ENCODE results near the gene XG.

Gene XG

DNA sequence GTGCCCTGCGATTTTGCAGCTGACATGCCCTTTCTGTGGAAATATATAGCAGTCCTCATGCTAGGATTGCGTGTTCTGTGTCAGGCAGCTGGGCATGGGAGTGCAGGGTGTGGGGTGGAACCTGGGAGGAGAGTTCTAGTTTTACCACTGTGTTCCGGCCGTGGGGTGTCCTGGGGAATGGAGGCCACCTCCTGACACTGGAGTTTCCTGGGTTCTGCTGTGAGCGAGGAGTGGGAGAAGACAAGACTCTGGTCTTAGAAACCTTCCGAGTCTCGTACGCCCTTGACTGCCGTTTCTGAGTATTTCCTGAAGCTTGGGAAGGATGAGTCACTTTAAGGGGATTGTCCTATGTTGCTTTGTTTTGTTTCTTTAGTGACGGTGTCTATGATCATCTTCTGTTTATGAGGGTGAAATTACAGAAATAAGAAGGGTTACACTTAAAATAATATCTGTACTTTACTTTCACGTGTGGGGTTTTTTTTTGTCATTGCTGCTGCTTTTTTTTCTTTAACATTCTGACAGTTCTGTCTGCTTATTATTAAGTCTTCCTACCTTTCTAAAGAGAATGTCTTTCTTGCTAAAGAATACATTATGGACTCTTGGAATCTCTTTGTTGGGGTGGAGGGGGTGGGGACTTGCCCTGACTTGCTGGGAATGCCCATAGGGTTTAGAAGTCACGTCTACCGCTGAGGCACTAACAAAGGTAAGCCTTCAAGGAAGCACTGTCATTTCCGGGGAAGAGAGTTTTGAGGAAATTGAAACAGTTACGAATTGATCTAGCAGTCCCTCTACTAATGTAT lies 41.6 kb upstream of the XG start:
- DNase-seq (ENCODE audit: low spot score), result no peak
- Histone ChIP-seq H3K27ac (peak overlapping the region in 1 of 2 donors; percentile 63), H3K4me3 (peak overlapping the region; percentile 1)
- TF ChIP-seq, protein P1, sequence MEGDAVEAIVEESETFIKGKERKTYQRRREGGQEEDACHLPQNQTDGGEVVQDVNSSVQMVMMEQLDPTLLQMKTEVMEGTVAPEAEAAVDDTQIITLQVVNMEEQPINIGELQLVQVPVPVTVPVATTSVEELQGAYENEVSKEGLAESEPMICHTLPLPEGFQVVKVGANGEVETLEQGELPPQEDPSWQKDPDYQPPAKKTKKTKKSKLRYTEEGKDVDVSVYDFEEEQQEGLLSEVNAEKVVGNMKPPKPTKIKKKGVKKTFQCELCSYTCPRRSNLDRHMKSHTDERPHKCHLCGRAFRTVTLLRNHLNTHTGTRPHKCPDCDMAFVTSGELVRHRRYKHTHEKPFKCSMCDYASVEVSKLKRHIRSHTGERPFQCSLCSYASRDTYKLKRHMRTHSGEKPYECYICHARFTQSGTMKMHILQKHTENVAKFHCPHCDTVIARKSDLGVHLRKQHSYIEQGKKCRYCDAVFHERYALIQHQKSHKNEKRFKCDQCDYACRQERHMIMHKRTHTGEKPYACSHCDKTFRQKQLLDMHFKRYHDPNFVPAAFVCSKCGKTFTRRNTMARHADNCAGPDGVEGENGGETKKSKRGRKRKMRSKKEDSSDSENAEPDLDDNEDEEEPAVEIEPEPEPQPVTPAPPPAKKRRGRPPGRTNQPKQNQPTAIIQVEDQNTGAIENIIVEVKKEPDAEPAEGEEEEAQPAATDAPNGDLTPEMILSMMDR (IDR thresholded peaks at IDR 0.05), result no peak

DNA sequence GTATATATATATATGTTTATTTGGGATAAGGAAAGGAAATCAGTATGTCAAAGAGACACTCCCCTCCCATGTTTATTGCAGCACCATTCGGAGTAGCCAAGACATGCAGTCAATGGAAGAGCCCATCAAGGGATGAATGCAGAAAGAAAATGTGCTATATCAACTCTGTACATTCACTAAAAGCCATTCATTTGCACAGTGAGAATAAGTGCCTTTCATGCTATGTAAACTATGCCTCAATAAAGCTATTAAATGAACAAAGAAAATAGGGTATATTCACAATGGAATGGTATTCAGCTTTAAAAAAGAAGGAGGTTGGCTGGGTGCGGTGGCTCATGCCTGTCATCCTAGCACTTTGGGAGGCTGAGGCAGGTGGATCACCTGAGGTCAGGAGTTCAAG lies 40.4 kb upstream of the XG start:
- DNase-seq (ENCODE audit: low spot score), result no peak
- TF ChIP-seq, protein P1 (IDR thresholded peaks at IDR 0.05), result no peak
- no peak overlapping the region for H3K4me3 ChIP-seq
- no peak overlapping the region for H3K27ac ChIP-seq

DNA sequence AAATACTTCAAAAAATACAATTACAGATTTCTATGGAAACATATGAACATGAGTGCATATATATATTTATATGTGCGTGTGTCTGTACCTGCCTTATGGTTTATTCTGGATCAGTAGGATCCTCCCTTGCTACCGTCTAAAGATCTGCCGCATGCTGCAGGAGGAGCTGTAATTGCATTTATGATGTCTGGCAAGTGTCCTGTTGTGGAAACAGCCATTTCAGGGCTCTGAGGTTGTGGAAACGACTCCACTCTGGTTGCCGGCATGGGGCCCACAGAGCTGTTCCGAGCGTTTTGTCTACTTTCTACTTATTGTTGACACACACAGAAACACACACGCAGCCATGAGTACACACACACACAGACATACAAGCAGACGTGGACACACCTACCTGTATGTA lies 39.4 kb upstream of the XG start:
- H3K4me3 ChIP-seq, result no peak overlapping the region
- DNase-seq (ENCODE audit: low spot score), result no peak

DNA sequence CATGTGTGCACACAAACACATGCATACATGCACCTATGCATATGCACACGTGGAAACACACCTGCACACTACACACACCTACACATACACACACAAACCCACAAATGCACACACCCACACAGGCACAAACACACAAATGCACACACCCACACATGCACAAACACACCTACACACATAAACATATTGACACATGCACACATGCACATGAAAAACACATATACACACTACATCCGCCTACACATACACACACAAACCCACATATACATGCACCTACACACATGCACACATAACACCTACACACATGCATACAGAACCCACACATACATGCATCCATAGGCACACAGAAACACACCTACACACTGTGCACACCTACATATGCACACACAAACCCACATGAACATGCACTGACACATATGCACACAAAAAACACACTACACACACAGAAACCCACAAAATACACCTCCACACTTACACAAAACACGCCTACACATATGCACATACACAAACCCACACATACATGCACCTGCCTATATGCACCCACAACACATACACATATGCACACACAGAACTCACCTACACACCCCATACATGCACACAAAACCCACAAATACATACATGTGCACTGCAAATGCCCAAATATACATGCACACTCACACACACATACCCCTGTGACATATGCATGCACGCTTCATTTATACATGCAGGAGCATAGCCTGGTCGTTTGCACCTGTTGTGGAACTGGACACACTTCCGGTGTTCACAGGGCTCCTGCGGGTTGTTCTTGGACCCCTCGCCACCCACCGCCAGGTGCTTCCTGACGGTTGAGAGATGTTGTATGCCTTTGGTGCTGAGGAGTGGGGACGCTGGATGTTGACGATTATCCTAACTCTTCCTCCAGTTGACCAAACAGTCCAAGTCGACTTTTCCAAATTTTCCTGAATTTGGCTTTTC lies 38.7 kb upstream of the XG start:
- H3K4me3 ChIP-seq, result no peak overlapping the region
- TF ChIP-seq, protein P1 (IDR thresholded peaks at IDR 0.05), result no peak
- H3K27ac ChIP-seq, result no peak overlapping the region
- no peak for DNase-seq (ENCODE audit: low spot score)

More for the DNA sequence above, 39.4 kb upstream of the XG start:
- TF ChIP-seq, protein P1 (IDR thresholded peaks at IDR 0.05), result no peak
- H3K27ac ChIP-seq, result no peak overlapping the region

DNA sequence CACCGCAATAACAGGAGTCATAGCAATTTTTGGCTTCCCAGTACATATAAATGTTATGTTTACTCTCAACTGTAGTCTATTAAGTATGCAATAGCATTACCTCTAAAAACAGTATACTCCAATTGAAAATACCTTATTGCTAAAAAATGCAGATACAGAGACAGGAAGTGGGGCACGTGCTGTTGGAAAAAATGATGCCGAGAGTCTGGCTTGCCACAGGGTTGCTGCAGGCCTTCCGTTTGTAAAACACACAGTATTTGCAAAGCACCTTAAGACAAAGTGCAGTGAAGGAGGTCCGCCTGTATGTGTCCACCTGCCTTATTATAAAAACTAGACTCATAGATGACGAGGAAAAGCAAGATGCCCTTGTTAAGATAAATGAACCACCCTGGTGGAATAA lies 37.3 kb upstream of the XG start:
- TF ChIP-seq, protein P1 (IDR thresholded peaks at IDR 0.05), result no peak
- no peak for DNase-seq (ENCODE audit: low spot score)
- Histone ChIP-seq H3K4me3 (no peak overlapping the region), H3K27ac (no peak overlapping the region)

DNA sequence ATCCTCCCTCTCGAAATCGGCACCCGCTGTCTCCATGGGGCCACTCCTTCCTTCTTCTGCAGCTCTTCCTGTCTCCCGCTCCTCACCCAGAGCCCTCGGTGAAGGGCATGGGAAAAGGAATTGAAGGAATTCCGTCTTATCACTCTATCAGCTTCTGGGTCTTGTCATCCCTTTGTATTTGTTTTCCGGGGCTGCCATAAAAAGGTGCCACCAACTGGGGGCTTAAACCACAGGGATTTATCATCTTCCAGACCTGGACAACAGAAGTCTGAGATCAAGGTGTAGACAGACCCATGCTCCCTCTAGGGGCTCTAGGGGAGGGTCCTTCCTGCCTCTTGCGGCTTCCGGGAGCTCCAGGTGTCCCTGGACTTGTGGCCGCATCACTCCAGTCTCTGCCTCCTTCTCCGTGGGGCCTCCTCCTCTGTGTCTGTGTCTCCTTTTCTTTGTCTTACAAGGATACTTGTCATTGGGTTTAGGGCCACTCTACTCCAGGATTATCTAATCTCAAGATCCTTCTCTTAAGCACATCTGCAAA lies 36.7 kb upstream of the XG start:
- no peak overlapping the region for H3K27ac ChIP-seq
- TF ChIP-seq, protein P1 (IDR thresholded peaks at IDR 0.05), result no peak
- DNase-seq (ENCODE audit: low spot score), result no peak
- no peak overlapping the region for H3K4me3 ChIP-seq

All from coronary artery (tissue), 2 donors.